Body of pancreas (tissue), 4 donors: ENCODE results near the gene HMG20A. TPM values are rescaled to one million over a fixed set of nuclear protein-coding genes. Genes with fewer than 3 reads are reported as not detected.

ENCODE experiments used
- ATAC-seq: fragments of 150-250 bp; one replicate; pipeline ENCODE4 v1.9.1; 2016
- DNase-seq, 4 donors: peaks; one replicate each; pipeline ENCODE4 v3.0.0-alpha.2; 2019
- H3K27ac ChIP-seq, 4 donors: fragments of 200-600 bp; sonication (generic); 1 replicate in 3 of 4; 2 replicates in 1 of 4; pipeline versions ENCODE4 v1.5.1 to v1.6.1; 2016 to 2019; ENCODE audit warnings: mild to moderate bottlenecking in 1 of 4, mixed read lengths in 1 of 4, moderate library complexity in 1 of 4
- H3K27me3 ChIP-seq, 2 donors: fragments of 200-600 bp; sonication (generic); one replicate each; pipeline ENCODE4 v1.6.0; 2016; ENCODE audit warnings: mild to moderate bottlenecking in 1 of 2
- H3K36me3 ChIP-seq, 2 donors: fragments of 200-600 bp; sonication (generic); replicated peaks in 1 of 2; 2 replicates each; pipeline ENCODE4 v1.5.1; 2016; ENCODE audit warnings: low read depth in 2 of 2; ENCODE audit not compliant: insufficient read depth in 1 of 2
- H3K4me1 ChIP-seq: fragments of 200-600 bp; sonication (generic); one replicate; pipeline ENCODE4 v1.6.0; 2016
- H3K4me3 ChIP-seq, 2 donors: fragments of 200-600 bp; sonication (generic); 1 replicate in 1 of 2; 2 replicates in 1 of 2; pipeline ENCODE4 v1.5.1; 2016 to 2019
- H3K9me3 ChIP-seq, 3 donors: fragments of 200-600 bp; sonication (generic); 1 replicate in 2 of 3; 2 replicates in 1 of 3; pipeline ENCODE4 v1.5.1; 2016
- POLR2A ChIP-seq, 3 donors: fragments of 450-650 bp; IDR thresholded peaks; one replicate each; pipeline ENCODE4 v1.6.1; 2016; ENCODE audit warnings: antibody characterized with exemption in 3 of 3, mild to moderate bottlenecking in 2 of 3
- WGBS, 2 donors: methylation state at CpG; one replicate each; pipeline ENCODE4 v1.1.5; 2017; 5-methylcytosine and 5-hydroxymethylcytosine counted together
- intact Hi-C: fragments of 100-400 bp; cut with DNase I; formaldehyde crosslinking; loops from one replicate; pipeline ENCODE4 v1.15.1; 2023
- total RNA-seq, 2 donors: library from RNA; depleted of rRNA; stranded (reverse); fragments of >200 nt; gene quantifications; one replicate each; pipeline ENCODE4 v1.1.0, GENCODE V29; 2016
- TF ChIP-seq, protein P1 (sequence below), 7 experiments: fragments of 450-650 bp in 4 of 7; fragments of 200-600 bp in 3 of 7; sonication (generic) in 3 of 7; IDR thresholded peaks; one replicate each; pipeline ENCODE4 v1.5.1; 2016 to 2019; ENCODE audit warnings: antibody characterized with exemption in 7 of 7

Gene HMG20A
- total RNA-seq, 2 donors from 2014 or later = 21.8 to 59.0 TPM

- TF ChIP-seq POLR2A (IDR thresholded peaks at IDR 0.05) = peak; percentile 85 to 93 (median 90)
- TF ChIP-seq, protein P1, sequence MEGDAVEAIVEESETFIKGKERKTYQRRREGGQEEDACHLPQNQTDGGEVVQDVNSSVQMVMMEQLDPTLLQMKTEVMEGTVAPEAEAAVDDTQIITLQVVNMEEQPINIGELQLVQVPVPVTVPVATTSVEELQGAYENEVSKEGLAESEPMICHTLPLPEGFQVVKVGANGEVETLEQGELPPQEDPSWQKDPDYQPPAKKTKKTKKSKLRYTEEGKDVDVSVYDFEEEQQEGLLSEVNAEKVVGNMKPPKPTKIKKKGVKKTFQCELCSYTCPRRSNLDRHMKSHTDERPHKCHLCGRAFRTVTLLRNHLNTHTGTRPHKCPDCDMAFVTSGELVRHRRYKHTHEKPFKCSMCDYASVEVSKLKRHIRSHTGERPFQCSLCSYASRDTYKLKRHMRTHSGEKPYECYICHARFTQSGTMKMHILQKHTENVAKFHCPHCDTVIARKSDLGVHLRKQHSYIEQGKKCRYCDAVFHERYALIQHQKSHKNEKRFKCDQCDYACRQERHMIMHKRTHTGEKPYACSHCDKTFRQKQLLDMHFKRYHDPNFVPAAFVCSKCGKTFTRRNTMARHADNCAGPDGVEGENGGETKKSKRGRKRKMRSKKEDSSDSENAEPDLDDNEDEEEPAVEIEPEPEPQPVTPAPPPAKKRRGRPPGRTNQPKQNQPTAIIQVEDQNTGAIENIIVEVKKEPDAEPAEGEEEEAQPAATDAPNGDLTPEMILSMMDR (IDR thresholded peaks at IDR 0.05) = peak in 2 of 7 experiments; percentile 3
- DNase-seq = peak; percentile 99 to 100 (median 100)
- intact Hi-C loops = no loop called here
- Histone ChIP-seq H3K9me3 (no peaks in the 10 kb centered on the region), H3K4me3 (peak within 1 kb of the TSS; percentile 72 to 80), H3K4me1 (peaks cover 31% of the 10 kb centered on the region), H3K27me3 (no peaks in the 10 kb centered on the region), H3K36me3 (no peaks in the 10 kb centered on the region), H3K27ac (peak within 1 kb of the TSS; percentile 91 to 97 (median 92))
- peak; percentile 97 for ATAC-seq
- 0% methylated on average over 23 to 89 of the region's 92 CpGs for WGBS, 2 donors
Observed at GRCh38 chr15:77419836-77420609, 665 bp upstream of the HMG20A start, which contains the start of gene PEAK1. Gene PEAK1, minus strand, starts transcription at chr15:77420104. Its CDS starts 238,178 bp downstream, at chr15:77181926.

- ATAC-seq = no peak
- peak overlapping the region; percentile 91 to 97 (median 92) for H3K27ac ChIP-seq
- TF ChIP-seq, protein P1 (IDR thresholded peaks at IDR 0.05) = no peak
- TF ChIP-seq POLR2A (IDR thresholded peaks at IDR 0.05) = no peak
- no peaks in the 10 kb centered on the region for H3K9me3 ChIP-seq
- H3K4me1 ChIP-seq = peaks cover 43% of the 10 kb centered on the region
- H3K4me3 ChIP-seq = peak overlapping the region; percentile 33 to 55
- DNase-seq = peak in 2 of 4 donors; percentile 11 to 26
- 0% methylated on average over 3 of the region's 3 CpGs for WGBS, 2 donors
- no peaks in the 10 kb centered on the region for H3K36me3 ChIP-seq
- no peaks in the 10 kb centered on the region for H3K27me3 ChIP-seq
- intact Hi-C loops = no loop called here
Observed at GRCh38 chr15:77421370-77421700, 647 bp downstream of the HMG20A start.

- ATAC-seq (no peak), DNase-seq (peak in 2 of 4 donors; percentile 11 to 14)
- WGBS, 2 donors = 32 to 38% methylated on average over 3 of the region's 3 CpGs
- Histone ChIP-seq H3K27ac (no peak overlapping the region), H3K4me3 (no peak overlapping the region), H3K27me3 (no peaks in the 10 kb centered on the region), H3K4me1 (peaks cover 30% of the 10 kb centered on the region), H3K9me3 (no peaks in the 10 kb centered on the region), H3K36me3 (no peaks in the 10 kb centered on the region)
- intact Hi-C loops = no loop called here
- TF ChIP-seq, protein P1 (IDR thresholded peaks at IDR 0.05) = no peak
- no peak for TF ChIP-seq POLR2A (IDR thresholded peaks at IDR 0.05)
Observed at GRCh38 chr15:77425104-77425503, 4.4 kb downstream of the HMG20A start.

GRCh38 chr15:77426377-77426776, 5.7 kb downstream of the HMG20A start:
- WGBS, 2 donors = 49 to 62% methylated on average over 1 of the region's 1 CpG
- intact Hi-C loops = no loop called here

More at GRCh38 chr15:77426377-77426776, 5.7 kb downstream of the HMG20A start:
- no peak for DNase-seq
- Histone ChIP-seq H3K4me1 (peaks cover 30% of the 10 kb centered on the region), H3K9me3 (no peaks in the 10 kb centered on the region), H3K27me3 (no peaks in the 10 kb centered on the region), H3K4me3 (no peak overlapping the region), H3K27ac (no peak overlapping the region), H3K36me3 (no peaks in the 10 kb centered on the region)
- TF ChIP-seq, protein P1 (IDR thresholded peaks at IDR 0.05) = no peak
- TF ChIP-seq POLR2A (IDR thresholded peaks at IDR 0.05) = no peak
- no peak for ATAC-seq
